Ishikawa (cell line): ENCODE data around the gene MS4A15.

Experiments used
- CEBPB ChIP-seq: IDR thresholded peaks from 2 replicates; pipeline ENCODE4 v1.6.1; 2012
- CREB1 ChIP-seq: IDR thresholded peaks from 2 replicates; pipeline ENCODE4 v1.6.1; 2012; ENCODE audit warnings: low read depth
- EGR1 ChIP-seq: IDR thresholded peaks from 2 replicates; pipeline ENCODE4 v1.6.1; 2012
- EP300 ChIP-seq: IDR thresholded peaks from 2 replicates; pipeline ENCODE4 v1.6.1; 2012; ENCODE audit warnings: borderline replicate concordance
- FOXM1 ChIP-seq: IDR thresholded peaks from 2 replicates; pipeline ENCODE4 v1.6.1; 2012; ENCODE audit warnings: low read depth, borderline replicate concordance
- MAX ChIP-seq: IDR thresholded peaks from 2 replicates; pipeline ENCODE4 v1.6.1; 2012
- NFIC ChIP-seq: IDR thresholded peaks from 2 replicates; pipeline ENCODE4 v1.6.1; 2012
- RAD21 ChIP-seq: IDR thresholded peaks from 2 replicates; pipeline ENCODE4 v1.6.1; 2012; ENCODE audit warnings: low read depth
- TAF1 ChIP-seq: IDR thresholded peaks from 2 replicates; pipeline ENCODE4 v1.6.1; 2012; ENCODE audit warnings: low read depth, mild to moderate bottlenecking
- TCF12 ChIP-seq: IDR thresholded peaks from 2 replicates; pipeline ENCODE4 v1.6.1; 2012; ENCODE audit warnings: low read depth
- TEAD4 ChIP-seq: IDR thresholded peaks from 2 replicates; pipeline ENCODE4 v1.6.1; 2012
- USF1 ChIP-seq: IDR thresholded peaks from 2 replicates; pipeline ENCODE4 v1.6.1; 2012
- YY1 ChIP-seq: IDR thresholded peaks from 2 replicates; pipeline ENCODE4 v1.6.1; 2012; ENCODE audit warnings: low read depth
- ZBTB7A ChIP-seq: IDR thresholded peaks from 2 replicates; pipeline ENCODE4 v1.6.1; 2012; ENCODE audit warnings: low read depth
- TF ChIP-seq, protein P1 (sequence below): IDR thresholded peaks from 2 replicates; pipeline ENCODE4 v1.6.1; 2012; ENCODE audit warnings: low read depth, mild to moderate bottlenecking

The MS4A15 gene

GRCh38 chr11:60818057-60818456, 61.4 kb downstream of the MS4A15 start:
- TF ChIP-seq RAD21 (no peak), TAF1 (no peak), TEAD4 (no peak), USF1 (no peak), CREB1 (no peak), ZBTB7A (no peak), CEBPB (no peak), TCF12 (no peak), YY1 (no peak), EP300 (no peak), MAX (no peak), NFIC (no peak), FOXM1 (no peak), EGR1 (no peak)
- TF ChIP-seq, protein P1, sequence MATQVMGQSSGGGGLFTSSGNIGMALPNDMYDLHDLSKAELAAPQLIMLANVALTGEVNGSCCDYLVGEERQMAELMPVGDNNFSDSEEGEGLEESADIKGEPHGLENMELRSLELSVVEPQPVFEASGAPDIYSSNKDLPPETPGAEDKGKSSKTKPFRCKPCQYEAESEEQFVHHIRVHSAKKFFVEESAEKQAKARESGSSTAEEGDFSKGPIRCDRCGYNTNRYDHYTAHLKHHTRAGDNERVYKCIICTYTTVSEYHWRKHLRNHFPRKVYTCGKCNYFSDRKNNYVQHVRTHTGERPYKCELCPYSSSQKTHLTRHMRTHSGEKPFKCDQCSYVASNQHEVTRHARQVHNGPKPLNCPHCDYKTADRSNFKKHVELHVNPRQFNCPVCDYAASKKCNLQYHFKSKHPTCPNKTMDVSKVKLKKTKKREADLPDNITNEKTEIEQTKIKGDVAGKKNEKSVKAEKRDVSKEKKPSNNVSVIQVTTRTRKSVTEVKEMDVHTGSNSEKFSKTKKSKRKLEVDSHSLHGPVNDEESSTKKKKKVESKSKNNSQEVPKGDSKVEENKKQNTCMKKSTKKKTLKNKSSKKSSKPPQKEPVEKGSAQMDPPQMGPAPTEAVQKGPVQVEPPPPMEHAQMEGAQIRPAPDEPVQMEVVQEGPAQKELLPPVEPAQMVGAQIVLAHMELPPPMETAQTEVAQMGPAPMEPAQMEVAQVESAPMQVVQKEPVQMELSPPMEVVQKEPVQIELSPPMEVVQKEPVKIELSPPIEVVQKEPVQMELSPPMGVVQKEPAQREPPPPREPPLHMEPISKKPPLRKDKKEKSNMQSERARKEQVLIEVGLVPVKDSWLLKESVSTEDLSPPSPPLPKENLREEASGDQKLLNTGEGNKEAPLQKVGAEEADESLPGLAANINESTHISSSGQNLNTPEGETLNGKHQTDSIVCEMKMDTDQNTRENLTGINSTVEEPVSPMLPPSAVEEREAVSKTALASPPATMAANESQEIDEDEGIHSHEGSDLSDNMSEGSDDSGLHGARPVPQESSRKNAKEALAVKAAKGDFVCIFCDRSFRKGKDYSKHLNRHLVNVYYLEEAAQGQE = no peak

GRCh38 chr11:60821827-60822599, 65.3 kb downstream of the MS4A15 start:
- TF ChIP-seq YY1 = no peak
- TF ChIP-seq CEBPB = no peak
- TF ChIP-seq TCF12 = no peak
- TF ChIP-seq, protein P1 = no peak
- no peak for TF ChIP-seq EGR1
- TF ChIP-seq CREB1 = no peak
- no peak for TF ChIP-seq RAD21
- TF ChIP-seq FOXM1 = no peak
- no peak for TF ChIP-seq ZBTB7A
- no peak for TF ChIP-seq USF1
- no peak for TF ChIP-seq MAX
- no peak for TF ChIP-seq TEAD4
- no peak for TF ChIP-seq TAF1
- TF ChIP-seq NFIC = no peak
- TF ChIP-seq EP300 = no peak

GRCh38 chr11:60825118-60825517, 68.5 kb downstream of the MS4A15 start:
- TF ChIP-seq EP300 (no peak), TAF1 (no peak), NFIC (no peak), EGR1 (no peak), CREB1 (no peak), CEBPB (no peak), YY1 (no peak)
- TF ChIP-seq, protein P1 = no peak

DNA sequence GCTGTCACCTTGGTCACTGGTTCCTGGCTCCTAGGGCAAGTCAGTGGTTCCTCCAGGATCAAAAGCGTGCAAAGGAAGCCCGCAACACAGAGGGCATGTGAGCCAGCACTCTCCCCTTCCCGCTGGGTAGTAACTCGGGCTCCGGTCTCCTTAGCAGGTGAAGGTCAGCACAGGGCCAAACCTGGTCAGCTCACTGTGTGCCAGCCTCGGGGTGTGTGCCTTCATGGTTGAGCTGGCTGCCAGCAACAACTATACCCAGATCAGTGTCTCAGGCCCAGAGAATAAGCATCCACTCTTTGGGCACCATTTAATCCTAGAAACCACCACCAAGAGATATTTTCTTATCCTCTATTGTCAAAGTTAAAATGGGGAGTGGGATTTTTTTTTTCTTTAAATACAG, 69.1 kb downstream of the MS4A15 start:
- TF ChIP-seq, protein P1 = no peak
- no peak for TF ChIP-seq TAF1
- TF ChIP-seq USF1 = no peak
- TF ChIP-seq CEBPB = no peak
- no peak for TF ChIP-seq YY1
- TF ChIP-seq EP300 = no peak
- no peak for TF ChIP-seq CREB1
- TF ChIP-seq TEAD4 = no peak
- TF ChIP-seq FOXM1 = no peak
- TF ChIP-seq MAX = no peak
- no peak for TF ChIP-seq RAD21
- no peak for TF ChIP-seq ZBTB7A
- no peak for TF ChIP-seq NFIC
- TF ChIP-seq TCF12 = no peak
